HEK293T (cell line): Measurements from ENCODE around the gene CDC42SE2.
"Not testable (repeated sequence)": the region's sequence is repeated elsewhere in the genome, so short reads cannot be mapped to it uniquely, and the experiment has no call there.

ENCODE experiments used
- CTCF ChIA-PET: fragments of 350-600 bp; formaldehyde crosslinking; extraction: SDS; loops from one replicate; lab custom pipeline; 2021; ENCODE audit warnings: antibody characterized with exemption, inconsistent platforms; lab: Yijun Ruan, JAX
- POLR2A ChIA-PET: fragments of 350-600 bp; formaldehyde crosslinking; extraction: SDS; loops from one replicate; lab custom pipeline; 2020; ENCODE audit warnings: antibody characterized with exemption, inconsistent platforms; lab: Yijun Ruan, JAX
- DNase-seq: peaks from one replicate; pipeline ENCODE4 v3.0.0; 2012; ENCODE audit warnings: mixed read lengths; ENCODE audit errors: extremely low spot score
- ARNT ChIP-seq: fragments of 450-650 bp; IDR thresholded peaks from 2 replicates; pipeline ENCODE4 v1.6.1; 2017; ENCODE audit warnings: mild to moderate bottlenecking
- BHLHE40 ChIP-seq: fragments of 450-650 bp; IDR thresholded peaks from 2 replicates; pipeline ENCODE4 v1.6.1; 2016; ENCODE audit warnings: mild to moderate bottlenecking, moderate library complexity, borderline replicate concordance
- CTBP1 ChIP-seq: fragments of 450-650 bp; IDR thresholded peaks from 2 replicates; pipeline ENCODE4 v1.6.1; 2016; ENCODE audit warnings: borderline replicate concordance
- ELF4 ChIP-seq: fragments of 450-650 bp; IDR thresholded peaks from 2 replicates; pipeline ENCODE4 v1.6.1; 2017; ENCODE audit warnings: antibody characterized with exemption
- FOXA1 ChIP-seq: fragments of 450-650 bp; IDR thresholded peaks from 2 replicates; pipeline ENCODE4 v1.6.1; 2016; ENCODE audit warnings: mild to moderate bottlenecking
- FOXK2 ChIP-seq: fragments of 450-650 bp; IDR thresholded peaks from 2 replicates; pipeline ENCODE4 v1.6.1; 2016; ENCODE audit warnings: mild to moderate bottlenecking
- FOXM1 ChIP-seq: fragments of 450-650 bp; IDR thresholded peaks from 2 replicates; pipeline ENCODE4 v1.6.1; 2017; ENCODE audit warnings: mild to moderate bottlenecking, borderline replicate concordance
- HDGF ChIP-seq: fragments of 450-650 bp; IDR thresholded peaks from 2 replicates; pipeline ENCODE4 v1.6.1; 2017; ENCODE audit warnings: antibody characterized with exemption, borderline replicate concordance
- L3MBTL2 ChIP-seq: fragments of 450-650 bp; conservative IDR thresholded peaks from 2 replicates; pipeline ENCODE4 v1.6.1; 2016; ENCODE audit warnings: mild to moderate bottlenecking
- LEF1 ChIP-seq: fragments of 450-650 bp; IDR thresholded peaks from 2 replicates; pipeline ENCODE4 v1.6.1; 2017; ENCODE audit warnings: mild to moderate bottlenecking, borderline replicate concordance
- NFRKB ChIP-seq: fragments of 450-650 bp; IDR thresholded peaks from 2 replicates; pipeline ENCODE4 v1.6.1; 2016; ENCODE audit warnings: mild to moderate bottlenecking, moderate library complexity
- SP1 ChIP-seq: fragments of 450-650 bp; IDR thresholded peaks from 2 replicates; pipeline ENCODE4 v1.6.1; 2017
- SUZ12 ChIP-seq: fragments of 450-650 bp; IDR thresholded peaks from 2 replicates; pipeline ENCODE4 v1.6.1; 2016; ENCODE audit warnings: mild to moderate bottlenecking
- TARDBP ChIP-seq: fragments of 450-650 bp; IDR thresholded peaks from 2 replicates; pipeline ENCODE4 v1.6.1; 2016
- ZNF384 ChIP-seq: fragments of 450-650 bp; IDR thresholded peaks from 2 replicates; pipeline ENCODE4 v1.6.1; 2016
- TF ChIP-seq, protein P1 (sequence below): fragments of 450-650 bp; IDR thresholded peaks from 2 replicates; pipeline ENCODE4 v1.6.1; 2016

Gene CDC42SE2

DNA sequence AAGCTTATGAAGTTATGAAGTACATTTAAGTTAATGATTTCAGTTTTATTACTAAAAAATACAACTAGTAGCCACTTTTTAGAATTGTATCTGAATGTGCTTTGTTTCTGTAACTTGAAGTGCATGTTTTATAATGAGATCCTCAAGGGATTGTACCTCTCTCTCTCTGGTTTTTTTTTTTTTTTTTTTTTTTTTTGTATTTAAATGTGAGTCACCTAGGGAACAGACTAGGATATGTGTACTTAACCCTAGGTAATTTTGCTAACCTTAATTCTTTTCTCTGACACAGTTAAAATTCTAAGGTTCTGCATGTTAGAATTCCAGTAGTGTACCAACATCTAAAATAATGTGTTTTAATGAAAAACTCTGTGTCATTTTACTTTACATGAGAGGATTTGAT, 59.5 kb downstream of the CDC42SE2 start:
- peak; percentile 62 for TF ChIP-seq ZNF384
- TF ChIP-seq ARNT = no peak
- TF ChIP-seq FOXM1 = no peak
- TF ChIP-seq TARDBP = no peak
- TF ChIP-seq NFRKB = no peak
- POLR2A ChIA-PET = no interaction called here
- CTCF ChIA-PET = no interaction called here
- no peak for DNase-seq

DNA sequence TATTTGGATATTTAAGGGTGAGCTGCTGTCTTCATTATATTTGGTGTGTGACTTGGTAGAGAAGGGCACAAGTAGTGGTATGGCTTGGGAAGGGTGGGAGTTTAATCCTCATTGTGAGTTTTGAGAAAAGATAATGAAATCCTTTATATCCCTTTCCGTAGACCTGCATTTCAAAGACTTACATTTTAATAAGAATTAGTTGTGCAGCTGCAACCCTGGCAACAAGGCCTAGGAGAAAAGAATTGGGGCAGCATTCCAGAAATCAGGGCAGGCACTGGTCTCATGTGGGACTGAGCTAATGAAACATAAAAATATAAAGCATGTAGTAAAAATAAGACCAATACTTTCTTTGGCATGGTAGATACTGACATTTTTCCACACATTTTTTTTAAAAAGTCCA, 60.5 kb downstream of the CDC42SE2 start:
- TF ChIP-seq BHLHE40 (no peak), LEF1 (no peak), SUZ12 (no peak), SP1 (no peak), ZNF384 (no peak), CTBP1 (no peak), L3MBTL2 (no peak), FOXM1 (no peak), TARDBP (no peak), NFRKB (no peak), HDGF (no peak)
- CTCF ChIA-PET = interaction anchor here (0.8 kb wide), 1 partner anchor 11 kb away, joined by 3 read pairs; no protein-coding TSS in a partner anchor
- no peak for DNase-seq
- POLR2A ChIA-PET = no interaction called here

DNA sequence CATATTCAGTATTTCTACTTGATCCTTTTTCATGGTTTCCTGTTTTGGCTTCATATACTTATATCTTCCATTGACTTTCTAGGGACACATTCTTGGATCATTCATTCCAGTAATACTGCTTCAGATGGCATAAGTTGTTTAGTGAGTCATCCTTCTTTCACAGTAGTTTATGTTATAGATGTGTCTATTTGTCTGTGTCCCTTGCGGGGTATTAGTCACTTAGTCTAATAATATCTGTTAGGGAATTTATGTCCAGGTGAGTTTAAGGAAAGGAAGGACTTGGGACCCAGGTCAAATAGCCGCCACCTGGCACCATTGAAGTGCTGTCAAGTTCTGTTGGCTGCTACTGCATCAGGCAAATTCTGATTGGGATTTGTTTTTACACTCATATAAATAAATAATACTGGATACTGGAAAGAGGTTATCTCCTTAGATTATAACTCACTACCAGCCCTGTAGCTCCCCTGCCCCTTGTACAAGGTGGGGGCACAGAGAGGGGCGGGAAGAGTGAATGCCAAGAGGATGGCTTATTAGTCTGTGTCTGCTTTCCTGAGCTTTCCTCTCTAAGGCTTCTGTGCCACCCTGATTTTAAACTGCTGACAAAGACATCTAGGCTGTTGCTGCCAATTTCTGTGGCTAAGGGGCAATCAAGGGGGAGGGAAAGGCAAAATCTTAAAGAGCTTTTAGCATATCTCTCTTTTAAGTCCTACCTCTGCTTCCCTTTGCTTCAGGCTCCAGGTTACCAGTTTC, 64.9 kb downstream of the CDC42SE2 start:
- TF ChIP-seq FOXM1 (no peak), TARDBP (no peak)
- DNase-seq = no peak
- CTCF ChIA-PET = no interaction called here
- POLR2A ChIA-PET = no interaction called here

DNA sequence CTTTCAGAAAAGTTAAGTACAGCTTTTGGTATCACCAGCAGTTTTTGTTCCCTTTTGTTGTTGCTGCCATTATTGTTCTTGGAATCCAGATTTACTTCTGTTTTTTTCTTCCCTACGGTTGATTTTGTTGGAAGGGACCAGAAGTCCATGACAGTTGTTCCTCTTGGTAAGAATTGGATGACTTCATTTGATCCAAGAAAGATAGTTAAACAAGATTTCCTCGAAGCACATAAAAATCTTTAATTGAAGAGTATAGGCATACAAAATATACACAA, 65.4 kb downstream of the CDC42SE2 start:
- CTCF ChIA-PET = no interaction called here

DNA sequence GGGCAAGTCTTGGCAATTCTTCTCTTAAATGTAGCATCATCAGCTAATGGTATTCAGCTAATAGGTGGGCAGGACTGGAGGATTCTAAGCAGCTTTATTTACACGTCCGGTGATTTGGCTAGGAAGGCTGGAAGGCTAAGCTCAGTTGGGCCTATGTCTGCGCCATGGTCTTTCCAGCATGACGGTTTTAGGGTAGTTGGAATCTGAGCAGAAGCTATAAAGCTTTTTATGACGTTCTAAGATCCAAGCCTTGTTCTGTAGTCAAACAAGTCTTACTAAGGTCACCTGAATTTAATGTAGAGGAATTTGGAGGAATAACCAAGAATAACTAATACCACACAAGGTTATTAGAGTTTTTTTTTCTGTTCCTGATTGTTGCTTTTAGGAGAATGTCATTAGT, 66.2 kb downstream of the CDC42SE2 start:
- TF ChIP-seq TARDBP = no peak
- TF ChIP-seq ARNT = no peak
- TF ChIP-seq SP1 = no peak
- TF ChIP-seq L3MBTL2 = no peak
- no peak for TF ChIP-seq HDGF
- TF ChIP-seq ELF4 = no peak
- no peak for TF ChIP-seq NFRKB
- no peak for TF ChIP-seq ZNF384
- TF ChIP-seq FOXK2 = no peak
- TF ChIP-seq, protein P1, sequence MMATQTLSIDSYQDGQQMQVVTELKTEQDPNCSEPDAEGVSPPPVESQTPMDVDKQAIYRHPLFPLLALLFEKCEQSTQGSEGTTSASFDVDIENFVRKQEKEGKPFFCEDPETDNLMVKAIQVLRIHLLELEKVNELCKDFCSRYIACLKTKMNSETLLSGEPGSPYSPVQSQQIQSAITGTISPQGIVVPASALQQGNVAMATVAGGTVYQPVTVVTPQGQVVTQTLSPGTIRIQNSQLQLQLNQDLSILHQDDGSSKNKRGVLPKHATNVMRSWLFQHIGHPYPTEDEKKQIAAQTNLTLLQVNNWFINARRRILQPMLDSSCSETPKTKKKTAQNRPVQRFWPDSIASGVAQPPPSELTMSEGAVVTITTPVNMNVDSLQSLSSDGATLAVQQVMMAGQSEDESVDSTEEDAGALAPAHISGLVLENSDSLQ = no peak
- no peak for DNase-seq
- ChIA-PET CTCF (no interaction called here), POLR2A (no interaction called here)

More for the DNA sequence above, 65.4 kb downstream of the CDC42SE2 start:
- no peak for TF ChIP-seq SUZ12
- TF ChIP-seq ARNT = no peak
- no peak for TF ChIP-seq ZNF384
- no peak for DNase-seq
- POLR2A ChIA-PET = no interaction called here

DNA sequence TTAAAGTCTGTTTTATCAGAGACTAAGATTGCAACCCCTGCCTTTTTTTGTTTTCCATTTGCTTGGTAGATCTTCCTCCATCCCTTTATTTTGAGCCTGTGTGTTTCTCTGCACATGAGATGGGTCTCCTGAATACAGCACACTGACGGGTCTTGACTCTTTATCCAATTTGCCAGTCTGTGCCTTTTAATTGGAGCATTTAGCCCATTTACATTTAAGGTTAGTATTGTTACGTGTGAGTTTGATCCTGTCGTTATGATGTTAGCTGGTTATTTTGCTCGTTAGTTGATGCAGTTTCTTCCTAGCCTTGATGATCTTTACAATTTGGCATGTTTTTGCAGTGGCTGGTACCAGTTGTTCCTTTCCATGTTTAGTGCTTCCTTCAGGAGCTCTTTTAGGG, 71.9 kb downstream of the CDC42SE2 start:
- DNase-seq, CTCF ChIA-PET, POLR2A ChIA-PET: not testable (repeated sequence)

DNA sequence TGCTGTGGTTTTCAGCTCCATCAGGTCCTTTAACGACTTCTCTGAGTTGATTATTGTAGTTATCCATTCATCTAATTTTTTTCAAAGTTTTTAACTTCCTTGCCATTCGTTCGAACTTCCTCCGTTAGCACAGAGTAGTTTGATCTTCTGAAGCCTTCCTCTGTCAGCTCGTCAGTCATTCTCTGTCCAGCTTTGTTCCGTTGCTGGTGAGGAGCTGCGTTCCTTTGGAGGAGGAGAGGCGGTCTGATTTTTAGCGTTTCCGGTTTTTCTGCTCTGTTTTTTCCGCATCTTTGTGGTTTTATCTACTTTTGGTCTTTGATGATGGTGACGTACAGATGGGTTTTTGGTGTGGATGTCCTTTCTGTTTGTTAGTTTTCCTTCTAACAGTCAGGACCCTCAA, 72.9 kb downstream of the CDC42SE2 start:
- POLR2A ChIA-PET, DNase-seq, CTCF ChIA-PET: not testable (repeated sequence)

DNA sequence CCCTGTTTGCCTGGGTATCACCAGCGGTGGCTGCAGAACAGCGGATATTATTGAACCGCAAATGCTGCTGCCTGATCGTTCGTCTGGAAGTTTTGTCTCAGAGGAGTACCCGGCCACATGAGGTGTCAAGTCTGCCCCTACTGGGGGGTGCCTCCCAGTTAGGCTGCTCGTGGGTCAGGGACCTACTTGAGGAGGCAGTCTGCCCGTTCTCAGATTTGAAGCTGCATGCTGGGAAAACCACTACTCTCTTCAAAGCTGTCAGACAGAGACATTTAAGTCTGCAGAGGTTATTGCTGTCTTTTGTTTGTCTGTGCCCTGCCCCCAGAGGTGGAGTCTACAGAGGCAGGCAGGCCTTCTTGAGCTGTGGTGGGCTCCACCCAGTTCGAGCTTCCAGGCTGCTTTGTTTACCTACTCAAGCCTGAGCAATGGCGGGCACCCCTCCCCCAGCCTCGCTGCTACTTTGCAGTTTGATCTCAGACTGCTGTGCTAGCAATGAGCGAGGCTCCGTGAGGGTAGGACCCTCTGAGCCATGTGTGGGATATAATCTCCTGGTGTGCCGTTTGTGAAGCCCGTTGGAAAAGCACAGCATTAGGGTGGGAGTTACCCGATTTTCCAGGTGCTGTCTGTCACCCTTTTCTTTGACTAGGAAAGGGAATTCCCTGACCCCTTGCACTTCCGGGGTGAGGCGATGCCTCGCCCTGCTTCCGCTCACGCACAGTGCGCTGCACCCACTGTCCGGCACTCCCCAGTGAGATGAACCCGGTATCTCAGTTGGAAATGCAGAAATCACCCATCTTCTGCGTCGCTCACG, 73.6 kb downstream of the CDC42SE2 start:
- POLR2A ChIA-PET, DNase-seq, CTCF ChIA-PET: not testable (repeated sequence)

DNA sequence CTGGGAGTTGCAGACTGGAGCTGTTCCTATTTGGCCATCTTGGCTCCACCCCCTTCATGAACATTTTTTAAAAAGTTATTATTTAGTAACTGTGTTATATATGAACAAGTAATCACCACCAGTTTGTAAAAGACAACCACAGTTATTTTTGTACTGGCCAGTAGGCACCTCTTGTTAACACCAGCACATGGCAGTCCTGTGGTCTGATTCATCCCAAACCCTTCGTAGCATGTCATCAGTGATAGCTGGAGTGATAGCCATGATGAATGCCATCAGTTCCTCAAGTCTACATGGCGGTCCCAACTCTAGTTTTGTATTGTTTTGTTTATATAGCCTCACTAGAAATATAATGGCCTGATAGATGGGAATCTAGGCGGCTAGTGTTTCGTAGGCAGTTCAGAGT, 74.2 kb downstream of the CDC42SE2 start:
- TF ChIP-seq SP1 = no peak
- no peak for TF ChIP-seq BHLHE40
- TF ChIP-seq HDGF = no peak
- no peak for TF ChIP-seq FOXM1
- TF ChIP-seq FOXK2 = no peak
- no peak for TF ChIP-seq CTBP1
- TF ChIP-seq NFRKB = no peak
- no peak for TF ChIP-seq FOXA1
- TF ChIP-seq ARNT = no peak
- TF ChIP-seq ZNF384 = no peak
- TF ChIP-seq TARDBP = no peak
- TF ChIP-seq LEF1 = no peak
- TF ChIP-seq SUZ12 = no peak
- no peak for TF ChIP-seq ELF4
- no peak for TF ChIP-seq L3MBTL2
- TF ChIP-seq, protein P1 = no peak
- no peak for DNase-seq
- CTCF ChIA-PET = no interaction called here
- POLR2A ChIA-PET = no interaction called here

DNA sequence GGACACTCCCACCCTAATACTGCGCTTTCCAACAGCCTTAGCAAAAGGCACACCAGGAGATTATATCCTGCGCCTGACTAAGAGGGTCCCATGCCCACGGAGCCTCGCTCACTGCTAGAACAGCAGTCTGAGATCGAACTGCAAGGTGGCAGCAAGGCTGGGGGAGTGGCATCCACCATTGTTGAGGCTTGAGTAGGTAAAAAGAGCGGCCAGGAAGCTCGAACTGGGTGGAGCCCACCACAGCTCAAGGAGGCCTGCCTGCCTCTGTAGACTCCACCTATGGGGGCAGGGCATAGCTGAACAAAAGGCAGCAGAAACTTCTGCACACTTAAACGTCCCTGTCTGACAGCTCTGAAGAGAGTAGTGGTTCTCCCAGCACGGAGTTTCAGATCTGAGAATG, 80.4 kb downstream of the CDC42SE2 start:
- DNase-seq, CTCF ChIA-PET, POLR2A ChIA-PET: not testable (repeated sequence)

DNA sequence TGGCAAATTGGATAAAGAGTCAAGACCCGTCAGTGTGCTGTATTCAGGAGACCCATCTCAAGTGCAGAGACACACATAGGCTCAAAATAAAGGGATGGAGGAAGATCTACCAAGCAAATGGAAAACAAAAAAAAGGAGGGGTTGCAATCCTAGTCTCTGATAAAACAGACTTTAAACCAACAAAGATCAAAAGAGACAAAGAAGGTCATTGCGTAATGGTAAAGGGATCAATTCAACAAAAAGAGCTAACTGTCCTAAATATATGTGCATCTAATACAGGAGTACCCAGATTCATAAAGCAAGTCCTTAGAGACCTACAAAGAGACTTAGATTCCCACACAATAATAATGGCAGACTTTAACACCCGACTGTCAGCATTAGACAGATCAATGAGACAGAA, 82.4 kb downstream of the CDC42SE2 start:
- CTCF ChIA-PET, POLR2A ChIA-PET, DNase-seq: not testable (repeated sequence)
